ENCODE data around the gene WWOX.

GRCh38 chr16:79170555-79171246 lies 1071.2 kb downstream of the WWOX start:
- TF ChIP-seq MAX (IDR thresholded peaks at IDR 0.05; ENCODE audit: insufficient read depth, insufficient read length) (no peak), POLR2AphosphoS5 (IDR thresholded peaks at IDR 0.05; ENCODE audit: insufficient read depth, low read depth, low read length) (no peak), POLR2A (IDR thresholded peaks at IDR 0.05; ENCODE audit: low read depth, low read length) (no peak), CTCF (IDR thresholded peaks at IDR 0.05; ENCODE audit: extremely low read depth in 1 of 2, insufficient read depth in 1 of 2, low read depth in 1 of 2, low read length in 2 of 2) (no peak), JUN (IDR thresholded peaks at IDR 0.05; ENCODE audit: borderline replicate concordance, insufficient read depth, insufficient read length, low read depth) (no peak), MYC (IDR thresholded peaks at IDR 0.05; ENCODE audit: low read depth, low read length) (no peak), EZH2 (IDR thresholded peaks at IDR 0.05; ENCODE audit: borderline replicate concordance, low read depth, low read length, severe bottlenecking) (no peak), FOS (IDR thresholded peaks at IDR 0.05; ENCODE audit: borderline replicate concordance, insufficient read depth, low read length) (no peak), GATA2 (IDR thresholded peaks at IDR 0.05; ENCODE audit: insufficient read depth, insufficient read length, low read depth, low read length) (no peak)
